ENCODE measurements around the gene BICD1.

The BICD1 gene

GRCh38 chr12:32407795-32408194 is 301.1 kb downstream of the BICD1 start:
- no peak for DNase-seq (ENCODE audit: low read depth)

DNA sequence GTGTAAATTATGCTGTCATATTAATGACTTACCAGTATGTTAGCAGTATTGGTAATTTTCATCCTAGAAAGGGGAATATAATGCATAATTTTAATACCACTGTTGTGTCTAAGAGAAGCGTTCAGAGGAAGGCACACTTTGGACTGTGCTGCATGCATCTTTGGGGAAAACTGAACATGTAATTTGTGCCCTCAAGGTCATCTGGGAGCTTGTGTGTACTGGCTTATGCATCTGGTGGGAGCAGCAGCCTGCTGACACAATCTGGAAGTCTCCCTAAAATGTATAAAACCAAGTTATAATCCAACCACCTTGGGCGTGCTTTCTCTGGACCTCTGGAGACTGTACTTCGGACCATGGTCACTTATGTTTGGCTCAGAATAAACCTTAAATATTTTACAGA is 306.8 kb downstream of the BICD1 start:
- DNase-seq (ENCODE audit: low read depth), result no peak

- DNase-seq (ENCODE audit: low read depth), result no peak
Measured at GRCh38 chr12:32418221-32418620, 311.6 kb downstream of the BICD1 start.

DNA sequence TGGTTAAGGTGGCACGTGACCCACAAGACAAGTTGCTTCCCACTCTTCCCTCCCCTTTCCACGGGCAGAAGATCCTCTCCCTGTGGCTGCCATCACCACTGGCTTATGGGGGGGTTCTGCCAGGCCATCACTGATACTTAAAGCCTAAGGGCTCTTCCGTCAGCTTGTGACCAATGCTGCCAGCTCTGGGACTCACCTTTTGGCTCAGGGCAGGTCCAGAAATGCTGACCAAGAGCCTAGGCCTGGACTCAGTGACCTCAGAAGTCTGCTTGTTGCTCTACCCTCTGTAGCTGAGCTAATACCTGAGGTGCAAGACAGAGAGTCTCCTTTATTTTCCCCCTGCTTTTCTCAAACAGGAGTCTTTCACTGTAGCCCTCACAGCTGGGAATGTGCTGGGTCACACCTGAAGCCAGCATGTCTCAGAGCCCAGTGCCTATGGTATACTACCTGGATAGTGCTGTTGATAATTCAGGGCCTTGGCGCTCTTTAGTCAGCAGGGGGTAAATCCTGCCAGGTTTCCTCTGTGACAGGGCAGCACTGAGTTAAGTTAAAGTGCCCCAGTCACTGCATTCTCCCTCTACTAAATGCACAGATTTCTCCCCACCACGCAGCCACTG is 312.4 kb downstream of the BICD1 start:
- DNase-seq (ENCODE audit: low read depth), result no peak

DNA sequence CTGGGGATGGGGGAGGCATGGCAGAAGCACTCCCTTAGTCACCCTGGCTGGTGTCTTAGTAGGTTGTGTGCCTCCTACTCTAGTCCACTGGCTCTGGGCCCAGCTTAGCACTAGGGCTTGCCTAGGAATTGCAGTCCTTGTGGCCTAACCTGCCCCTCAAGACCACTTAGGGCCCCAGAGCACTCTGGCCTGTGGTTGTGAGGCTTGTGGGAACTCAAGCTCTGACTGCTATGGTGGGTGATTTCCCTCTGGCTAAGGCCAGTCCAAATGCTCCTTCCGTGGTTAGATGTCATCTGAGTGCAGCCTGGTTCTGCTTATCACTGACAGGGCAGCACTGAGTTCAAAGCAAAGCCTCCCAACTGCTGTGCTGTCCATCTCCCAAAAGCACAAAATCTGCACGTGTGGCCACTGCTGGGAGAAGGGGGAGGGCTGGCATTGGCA is 312.9 kb downstream of the BICD1 start:
- DNase-seq (ENCODE audit: low read depth), result no peak

DNA sequence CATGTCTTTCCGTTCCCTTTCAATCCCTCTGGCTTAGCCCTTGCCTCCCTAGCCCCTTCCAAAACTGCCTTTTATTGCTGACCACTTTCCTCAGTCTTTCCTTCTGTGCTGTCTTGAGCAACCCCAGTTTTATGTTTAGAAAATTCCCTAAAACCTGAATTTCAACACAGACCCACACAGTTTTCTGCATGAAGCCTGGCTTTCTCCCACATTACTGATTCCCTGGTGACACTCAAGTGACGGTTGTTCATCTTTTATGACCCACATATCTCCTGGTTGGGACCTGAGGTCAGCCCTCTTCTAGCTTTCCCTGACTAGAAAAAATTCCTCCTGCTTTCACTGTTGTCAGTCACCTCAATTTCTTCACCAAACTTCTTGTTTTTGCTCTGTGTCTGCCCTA is 313.7 kb downstream of the BICD1 start:
- DNase-seq (ENCODE audit: low read depth), result no peak

DNA sequence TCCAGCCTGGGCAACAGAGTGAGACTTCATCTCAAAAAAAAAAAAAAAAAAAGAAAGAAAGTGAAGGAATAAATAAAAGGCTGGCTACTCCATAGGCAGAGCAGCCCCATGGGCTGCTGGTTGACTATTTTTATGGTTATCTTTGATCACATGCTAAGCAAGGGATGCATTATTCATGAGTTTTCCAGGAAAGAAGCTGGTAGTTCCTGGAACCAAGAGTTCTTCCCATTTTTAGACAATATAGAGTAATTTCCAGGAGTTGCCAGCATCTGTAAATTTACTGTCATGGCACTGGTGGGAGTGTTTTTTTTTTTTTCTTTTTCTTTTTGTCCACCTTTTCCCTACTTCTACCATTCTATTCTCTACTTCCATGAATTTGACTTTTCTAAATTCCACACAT is 316.9 kb downstream of the BICD1 start:
- no peak for DNase-seq (ENCODE audit: low read depth)

DNA sequence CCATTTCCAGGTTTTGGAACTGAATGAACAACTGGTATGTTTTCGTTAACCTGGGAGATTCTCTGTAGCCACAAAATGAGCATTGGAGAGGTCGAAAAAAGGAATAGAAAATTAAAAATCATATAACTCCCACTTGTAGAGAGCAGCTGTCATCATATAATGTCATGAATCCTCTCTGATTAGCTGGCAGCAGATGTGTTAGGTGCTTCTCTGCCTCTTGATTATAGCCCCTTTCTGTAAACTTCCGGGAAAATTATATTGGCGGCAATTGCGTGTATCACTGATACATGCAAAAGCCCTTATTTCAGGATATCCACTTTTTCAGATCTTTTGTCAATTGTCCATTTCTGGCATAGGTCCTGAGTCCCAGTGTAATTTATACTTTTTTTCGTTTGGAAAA is 324.4 kb downstream of the BICD1 start:
- no peak for DNase-seq (ENCODE audit: low read depth)
